GM12878 (cell line): Measurements from ENCODE around the gene LRRC31. TPM values are rescaled to one million over a fixed set of nuclear protein-coding genes. Genes with fewer than 3 reads are reported as not detected.
A peak's percentile ranks its signal among the peaks of the same experiment; 100 is the strongest.

Experiments
- ATAC-seq: fragments of 200-7000 bp; cut with Tn5 transposase; 3 replicates; pipeline ENCODE4 v1.9.1; 2020; ENCODE audit warnings: mild to moderate bottlenecking, moderate library complexity
- BruUV-seq: library from RNA; stranded (reverse); fragments of 400-500 nt; replicated peaks from 2 replicates; lab custom pipeline; 2021; lab: Mats Ljungman, UMichigan
- CTCF ChIA-PET: fragments of 300-600 bp; sonication (Branson Sonifier 250); formaldehyde crosslinking; extraction: SDS; loops from one replicate; lab custom pipeline; 2021; ENCODE audit warnings: inconsistent platforms; lab: Yijun Ruan, JAX
- POLR2A ChIA-PET: fragments of 350-600 bp; formaldehyde crosslinking; extraction: SDS; loops from one replicate; lab custom pipeline; 2021; ENCODE audit warnings: inconsistent platforms; lab: Charles Lee
- RAD21 ChIA-PET: fragments of 300-600 bp; sonication (Branson Sonifier 250); formaldehyde crosslinking; loops from one replicate; lab custom pipeline; 2023; ENCODE audit warnings: antibody characterized with exemption; ENCODE audit not compliant: unreplicated experiment; lab: Charles Lee
- SMC1A ChIA-PET: fragments of 300-600 bp; sonication (Branson Sonifier 250); formaldehyde crosslinking; loops from one replicate; lab custom pipeline; 2023; ENCODE audit not compliant: unreplicated experiment, uncharacterized antibody; lab: Charles Lee
- DNase-seq: peaks from one replicate; pipeline ENCODE4 v3.0.0-alpha.2; 2011; ENCODE audit warnings: low read depth, low spot score
- FAIRE-seq: peaks from 3 replicates; lab custom pipeline; 2011; peaks lifted over from hg19 to GRCh38; lab: Jason Lieb, UNC
- H2AFZ ChIP-seq: 2 replicates; pipeline ENCODE4 v1.6.0; 2011; ENCODE audit warnings: low read depth, low read length, control low read depth; ENCODE audit not compliant: control insufficient read depth
- H3K27ac ChIP-seq: 2 replicates; pipeline ENCODE4 v1.5.1; 2011; ENCODE audit warnings: control low read depth; ENCODE audit not compliant: control insufficient read depth, insufficient read depth
- H3K27me3 ChIP-seq, 2 experiments: replicated peaks in 1 of 2; 2 replicates each; pipeline versions ENCODE4 v1.6.0 to v1.6.1; 2011; ENCODE audit warnings: low read length in 1 of 2; ENCODE audit not compliant: control insufficient read depth in 2 of 2, insufficient read depth in 2 of 2
- H3K36me3 ChIP-seq, 2 experiments: 2 replicates each; pipeline ENCODE4 v1.5.1; 2011; ENCODE audit warnings: low read length in 1 of 2; ENCODE audit not compliant: control insufficient read depth in 2 of 2, insufficient read depth in 2 of 2
- H3K4me1 ChIP-seq: 2 replicates; pipeline ENCODE4 v1.6.1; 2011; ENCODE audit warnings: mild to moderate bottlenecking, low read length, moderate library complexity, mixed read lengths; ENCODE audit not compliant: control insufficient read depth, insufficient read depth
- H3K4me2 ChIP-seq: 2 replicates; pipeline ENCODE4 v1.6.0; 2011; ENCODE audit warnings: control low read depth; ENCODE audit not compliant: control insufficient read depth, insufficient read depth
- H3K4me3 ChIP-seq: fragments of 200-600 bp; sonication (generic); 2 replicates; pipeline ENCODE4 v1.5.1; 2016
- H3K79me2 ChIP-seq: 2 replicates; pipeline ENCODE4 v1.6.0; 2011; ENCODE audit warnings: low read length; ENCODE audit not compliant: control insufficient read depth, insufficient read depth
- H3K9ac ChIP-seq: 2 replicates; pipeline ENCODE4 v1.8.0; 2011; ENCODE audit warnings: low read length, control low read depth, mixed read lengths; ENCODE audit not compliant: control insufficient read depth, insufficient read depth
- H3K9me3 ChIP-seq: replicated peaks from 3 replicates; pipeline ENCODE4 v1.5.1; 2011; ENCODE audit warnings: mild to moderate bottlenecking, low read length; ENCODE audit not compliant: control insufficient read depth, insufficient read depth
- H4K20me1 ChIP-seq: 2 replicates; pipeline ENCODE4 v1.6.0; 2011; ENCODE audit not compliant: control insufficient read depth, insufficient read depth
- BRCA1 ChIP-seq: IDR thresholded peaks from 2 replicates; pipeline ENCODE4 v1.6.1; 2011; ENCODE audit warnings: low read depth, low read length, improper control_type of control experiment
- NFXL1 ChIP-seq: fragments of 450-650 bp; IDR thresholded peaks from 2 replicates; pipeline ENCODE4 v1.6.1; 2017; ENCODE audit warnings: antibody characterized with exemption, mild to moderate bottlenecking, borderline replicate concordance
- PAX5 ChIP-seq: IDR thresholded peaks from 2 replicates; pipeline ENCODE4 v1.6.1; 2011; ENCODE audit warnings: low read depth, low read length, borderline replicate concordance
- RUNX3 ChIP-seq: IDR thresholded peaks from 2 replicates; pipeline ENCODE4 v1.6.1; 2012; ENCODE audit warnings: low read length, inconsistent platforms
- SPI1 ChIP-seq: IDR thresholded peaks from 2 replicates; pipeline ENCODE4 v1.6.1; 2011; ENCODE audit warnings: low read depth, mild to moderate bottlenecking, low read length, moderate library complexity, borderline replicate concordance; ENCODE audit not compliant: insufficient read depth
- TAF1 ChIP-seq: IDR thresholded peaks from 2 replicates; pipeline ENCODE4 v1.6.1; 2011; ENCODE audit warnings: mild to moderate bottlenecking, low read depth, low read length, borderline replicate concordance
- YY1 ChIP-seq: IDR thresholded peaks from 2 replicates; pipeline ENCODE4 v1.6.1; 2011; ENCODE audit warnings: low read depth, mild to moderate bottlenecking, low read length
- ZNF274 ChIP-seq: IDR thresholded peaks from one replicate; pipeline ENCODE4 v1.8.0; 2011; ENCODE audit not compliant: insufficient read length, insufficient read depth
- WGBS: methylation state at CpG from one replicate; pipeline ENCODE4 v1.1.6; 2016; ENCODE audit warnings: low lambda C conversion rate; ENCODE audit not compliant: insufficient replicate concordance, insufficient coverage; ENCODE audit errors: missing lambda C conversion rate; 5-methylcytosine and 5-hydroxymethylcytosine counted together
- in situ Hi-C: fragments of 300-500 bp; cut with MboI; formaldehyde crosslinking; loops from 9 replicates; pipeline ENCODE4 v1.14.3; 2018; ENCODE audit warnings: mixed read lengths
- intact Hi-C: fragments of 100-400 bp; cut with micrococcal nuclease; formaldehyde crosslinking; loops from one replicate; pipeline ENCODE4 v1.14.2; 2022; ENCODE audit not compliant: unreplicated experiment
- polyA plus RNA-seq, 11 experiments: library from polyadenylated mRNA; depleted of rRNA in 4 of 11; unstranded in 6 of 11; stranded (reverse) in 5 of 11; fragments of >200 nt; fragmentation: Nextera tagmentation in 4 of 11; fragmentation: Illumina TruSeq in 1 of 11; extraction: Ambion mirVana in 4 of 11; extraction: Trizol in 1 of 11; gene quantifications; 1 replicate in 1 of 11; 2 replicates in 10 of 11; pipeline versions ENCODE4 v1.2.1 to v1.2.3, GENCODE V29; 2011 to 2016; ENCODE audit warnings: inconsistent platforms in 2 of 11, missing spikeins in 2 of 11, low read depth in 1 of 11
- total RNA-seq, 4 experiments: library from RNA; depleted of rRNA in 3 of 4; stranded (reverse); fragments of >200 nt in 3 of 4; fragmentation: Illumina TruSeq in 1 of 4; extraction: Trizol in 1 of 4; gene quantifications; 2 replicates each; pipeline versions ENCODE4 v1.2.1 to v1.2.3, GENCODE V29; 2013 to 2021
- TF ChIP-seq, protein P1 (sequence below): IDR thresholded peaks from 2 replicates; pipeline ENCODE4 v1.6.1; 2011; ENCODE audit warnings: borderline replicate concordance, low read depth, mild to moderate bottlenecking, moderate library complexity, mixed read lengths, low read length; ENCODE audit not compliant: insufficient read depth; ENCODE audit errors: extremely low read length

The LRRC31 gene
- total and polyA plus RNA-seq, 10 of the 15 experiments (the other 5 are each of a cell fraction or from before 2014, with no cell fraction given), result 0.04 to 0.06 (median 0.06) TPM; not detected in 7

DNA sequence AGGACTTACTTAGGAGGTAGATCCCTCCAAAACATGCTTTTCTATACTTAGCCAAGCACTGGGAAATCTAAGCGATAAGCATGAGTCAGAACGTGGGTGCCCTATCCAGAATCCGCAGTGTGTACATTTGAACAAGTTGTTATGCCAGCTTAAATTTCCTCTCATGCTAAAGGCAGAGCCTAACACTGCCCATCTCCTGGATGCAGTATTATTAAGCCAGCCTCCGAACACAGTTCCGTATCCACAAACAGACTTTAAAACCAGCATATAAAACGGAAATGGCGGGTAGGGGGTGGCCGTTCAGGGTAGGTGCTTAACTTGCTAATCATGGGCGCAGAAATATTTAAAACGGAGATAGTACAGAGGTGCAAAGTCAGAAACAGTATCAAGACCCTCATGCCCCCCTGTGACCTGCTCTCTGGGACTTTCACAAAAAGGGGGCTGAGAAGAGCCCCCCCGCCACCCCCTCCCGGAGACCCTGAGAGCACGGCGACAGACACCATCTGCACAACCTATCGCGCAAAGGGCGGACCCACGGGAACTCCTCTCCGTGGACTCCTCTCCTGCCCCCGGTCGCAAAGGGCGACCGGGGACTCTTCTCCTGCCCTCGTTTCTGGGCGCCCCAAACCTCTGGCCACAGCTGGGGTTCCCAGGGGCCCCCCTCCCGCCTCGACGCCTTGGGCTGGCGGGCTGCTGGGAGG is 58.0 kb downstream of the LRRC31 start:
- DNase-seq (no peak), FAIRE-seq (no peak), ATAC-seq (peak; percentile 1; the same call in 2 of the 3 replicates)
- H3K4me1 ChIP-seq, result peaks cover 12% of the 10 kb centered on the region
- BruUV-seq, result no TSS peak
- ChIA-PET RAD21 (interaction anchor here (1.0 to 1.2 kb wide), 2 partner anchors 14 to 38 kb away, joined by 3 read pairs; no protein-coding TSS in a partner anchor), POLR2A (interaction anchor here (0.9 kb wide), 1 partner anchor 156 kb away, joined by 3 read pairs; no protein-coding TSS in a partner anchor), SMC1A (interaction anchor here (0.6 to 1.2 kb wide), 4 partner anchors 21 to 54 kb away, joined by 3 read pairs; partner anchors contain the start of gene MYNN), CTCF (interaction anchor here (0.6 to 1.9 kb wide), 5 partner anchors 17 to 232 kb away, joined by 3 to 5 read pairs (median 4); partner anchors contain the start of gene MYNN)
- H2AFZ ChIP-seq, result peak overlapping the region; percentile 94
- H3K27ac ChIP-seq, result no peak overlapping the region
- in situ Hi-C loops, result no loop called here
- H3K27me3 ChIP-seq, result no peaks in the 10 kb centered on the region
- H3K36me3 ChIP-seq, result no peaks in the 10 kb centered on the region
- WGBS, result 25% methylated on average over 28 of the region's 29 CpGs
- no peak for TF ChIP-seq PAX5
- TF ChIP-seq, protein P1, sequence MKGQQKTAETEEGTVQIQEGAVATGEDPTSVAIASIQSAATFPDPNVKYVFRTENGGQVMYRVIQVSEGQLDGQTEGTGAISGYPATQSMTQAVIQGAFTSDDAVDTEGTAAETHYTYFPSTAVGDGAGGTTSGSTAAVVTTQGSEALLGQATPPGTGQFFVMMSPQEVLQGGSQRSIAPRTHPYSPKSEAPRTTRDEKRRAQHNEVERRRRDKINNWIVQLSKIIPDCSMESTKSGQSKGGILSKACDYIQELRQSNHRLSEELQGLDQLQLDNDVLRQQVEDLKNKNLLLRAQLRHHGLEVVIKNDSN, result no peak
- TF ChIP-seq NFXL1, result 0 out of 2 replicates have a peak, but pooled peaks have one; percentile 3
- TF ChIP-seq RUNX3, result 0 out of 2 replicates have a peak, but pooled peaks have one; percentile 9
- no peak for TF ChIP-seq BRCA1
- no peak for TF ChIP-seq SPI1
- TF ChIP-seq TAF1, result peak; percentile 25; the same call in 1 of the 2 replicates
- TF ChIP-seq ZNF274, result no peak
- peak; percentile 64 for TF ChIP-seq YY1
- H3K4me2 ChIP-seq, result peak overlapping the region; percentile 100
- H3K79me2 ChIP-seq, result no peaks in the 10 kb centered on the region
- H4K20me1 ChIP-seq, result no peaks in the 10 kb centered on the region
- peak overlapping the region; percentile 53; the same call in 1 of the 2 replicates for H3K9ac ChIP-seq
- intact Hi-C loops, result no loop called here
- H3K9me3 ChIP-seq, result peaks cover 3% of the 10 kb centered on the region; the same call in 1 of the 3 replicates
- H3K4me3 ChIP-seq, result peak overlapping the region; percentile 71
